ENCODE results near the gene COL8A2.

GRCh38 chr1:36126797-36127500 lies 1.9 kb upstream of the COL8A2 start:
- TF ChIP-seq MAFK (IDR thresholded peaks at IDR 0.05; ENCODE audit: low read depth, low read length) (no peak), CTCF (conservative IDR thresholded peaks at IDR 0.05; ENCODE audit: low read depth, low read length) (no peak), POLR2A (IDR thresholded peaks at IDR 0.05; ENCODE audit: low read depth, low read length) (no peak), RFX5 (IDR thresholded peaks at IDR 0.05; ENCODE audit: low read depth, low read length) (no peak), SMC3 (IDR thresholded peaks at IDR 0.05; ENCODE audit: low read depth, low read length) (no peak), RAD21 (IDR thresholded peaks at IDR 0.05; ENCODE audit: low read length) (no peak), MAZ (IDR thresholded peaks at IDR 0.05; ENCODE audit: borderline replicate concordance, low read depth, low read length) (no peak), MXI1 (IDR thresholded peaks at IDR 0.05; ENCODE audit: borderline replicate concordance, low read depth, low read length) (no peak), CHD1 (IDR thresholded peaks at IDR 0.05; ENCODE audit: low read depth, low read length) (no peak), CEBPB (IDR thresholded peaks at IDR 0.05; ENCODE audit: low read depth, low read length) (no peak), FOS (IDR thresholded peaks at IDR 0.05; ENCODE audit: low read depth, low read length) (no peak)
